ENCODE results near the gene BSCL2.

The BSCL2 gene

DNA sequence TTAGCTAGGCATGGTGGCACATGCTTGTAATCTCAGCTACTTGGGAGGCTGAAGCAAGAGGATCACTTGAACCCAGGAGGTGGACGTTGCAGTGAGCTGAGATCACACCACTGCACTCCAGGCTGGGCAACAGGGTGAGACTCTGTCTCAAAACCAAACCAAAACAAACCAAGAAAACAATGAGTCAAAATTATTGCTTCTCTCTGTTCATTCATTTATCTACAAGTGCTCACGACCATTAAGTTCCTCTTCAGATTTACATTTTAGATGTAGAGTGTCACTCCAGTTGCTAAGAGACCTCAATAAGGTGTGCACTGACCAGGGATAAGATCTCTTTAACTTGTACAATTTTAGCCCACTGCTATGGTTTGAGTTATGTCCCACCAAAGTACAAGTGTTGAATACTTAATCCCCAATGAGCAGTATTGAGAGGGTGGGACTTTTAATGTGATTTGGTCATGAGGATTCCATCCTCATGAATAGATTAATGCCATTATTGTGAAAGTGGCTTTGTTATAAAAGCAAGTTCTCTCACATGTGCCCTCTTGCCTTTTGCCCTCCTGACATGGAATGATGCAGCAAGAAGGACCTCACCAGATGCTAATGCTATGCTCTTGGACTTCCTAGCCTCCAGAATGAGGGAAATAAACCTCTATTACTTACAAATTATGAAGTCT lies 12.2 kb upstream of the BSCL2 start:
- no peaks in the 10 kb centered on the region for H3K9me3 ChIP-seq (ENCODE audit: control insufficient read depth, low read length)
- H3K27ac ChIP-seq (ENCODE audit: insufficient read depth, low read depth, low read length, poor library complexity, severe bottlenecking): no peak overlapping the region
- H3K27me3 ChIP-seq (ENCODE audit: control insufficient read depth, insufficient read depth, low read length, poor library complexity, severe bottlenecking): no peaks in the 10 kb centered on the region
- WGBS, 2 experiments: 95 to 96% methylated on average over 2 of the region's 2 CpGs
- peaks cover 88% of the 10 kb centered on the region for H3K36me3 ChIP-seq (ENCODE audit: control insufficient read depth, insufficient read depth, low read length)
- no peak overlapping the region for H3K4me3 ChIP-seq (ENCODE audit: insufficient read depth, low read depth, low read length)
- peaks cover 4% of the 10 kb centered on the region for H3K4me1 ChIP-seq (ENCODE audit: control insufficient read depth, insufficient read depth, low read length)

DNA sequence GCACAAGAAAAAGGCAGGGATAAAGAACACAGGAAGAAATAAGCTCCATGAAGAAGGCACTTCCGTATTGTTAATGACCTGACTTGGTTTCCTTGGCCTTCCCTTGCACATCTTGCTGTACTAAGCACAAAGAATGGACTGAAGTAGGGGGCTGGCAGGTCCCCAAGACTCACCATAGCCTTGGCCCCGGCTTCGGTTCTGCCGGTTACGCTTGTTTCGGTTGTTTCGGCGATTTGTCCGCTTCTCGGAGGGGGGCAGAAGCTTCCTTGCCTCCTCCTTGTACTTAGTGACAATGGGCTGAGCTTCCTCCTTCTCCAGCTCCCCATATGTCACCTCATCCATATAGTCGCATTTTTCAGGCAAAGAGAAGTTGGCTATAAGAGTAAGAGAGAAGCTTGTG lies 9.6 kb upstream of the BSCL2 start:
- Histone ChIP-seq H3K27me3 (ENCODE audit: control insufficient read depth, insufficient read depth, low read length, poor library complexity, severe bottlenecking) (no peaks in the 10 kb centered on the region), H3K4me1 (ENCODE audit: control insufficient read depth, insufficient read depth, low read length) (no peaks in the 10 kb centered on the region), H3K4me3 (ENCODE audit: insufficient read depth, low read depth, low read length) (no peak overlapping the region), H3K27ac (ENCODE audit: insufficient read depth, low read depth, low read length, poor library complexity, severe bottlenecking) (no peak overlapping the region), H3K36me3 (ENCODE audit: control insufficient read depth, insufficient read depth, low read length) (peaks cover 76% of the 10 kb centered on the region), H3K9me3 (ENCODE audit: control insufficient read depth, low read length) (no peaks in the 10 kb centered on the region)
- 94 to 95% methylated on average over 10 of the region's 11 CpGs for WGBS, 2 experiments

DNA sequence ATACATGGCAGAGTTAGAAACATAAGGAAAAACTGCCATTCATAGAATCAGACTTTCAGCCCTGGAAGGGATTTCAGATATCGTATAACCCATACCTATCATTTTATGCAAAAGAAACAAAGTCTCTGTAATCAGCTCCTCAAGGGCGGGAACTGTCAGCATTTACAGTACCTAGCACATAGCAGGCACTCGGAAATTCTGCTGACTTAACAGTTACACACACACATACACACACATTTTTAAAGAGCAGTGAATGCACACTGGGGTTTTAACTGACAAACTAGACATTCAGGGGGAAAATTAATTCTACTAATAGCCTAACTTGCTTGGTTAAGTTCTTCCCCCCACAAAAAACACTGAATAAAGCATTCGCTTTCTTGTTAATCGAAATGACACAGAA lies 9.0 kb upstream of the BSCL2 start:
- H3K4me3 ChIP-seq (ENCODE audit: insufficient read depth, low read depth, low read length): no peak overlapping the region
- WGBS, 2 experiments: 95 to 96% methylated on average over 5 of the region's 5 CpGs
- H3K36me3 ChIP-seq (ENCODE audit: control insufficient read depth, insufficient read depth, low read length): peaks cover 76% of the 10 kb centered on the region

DNA sequence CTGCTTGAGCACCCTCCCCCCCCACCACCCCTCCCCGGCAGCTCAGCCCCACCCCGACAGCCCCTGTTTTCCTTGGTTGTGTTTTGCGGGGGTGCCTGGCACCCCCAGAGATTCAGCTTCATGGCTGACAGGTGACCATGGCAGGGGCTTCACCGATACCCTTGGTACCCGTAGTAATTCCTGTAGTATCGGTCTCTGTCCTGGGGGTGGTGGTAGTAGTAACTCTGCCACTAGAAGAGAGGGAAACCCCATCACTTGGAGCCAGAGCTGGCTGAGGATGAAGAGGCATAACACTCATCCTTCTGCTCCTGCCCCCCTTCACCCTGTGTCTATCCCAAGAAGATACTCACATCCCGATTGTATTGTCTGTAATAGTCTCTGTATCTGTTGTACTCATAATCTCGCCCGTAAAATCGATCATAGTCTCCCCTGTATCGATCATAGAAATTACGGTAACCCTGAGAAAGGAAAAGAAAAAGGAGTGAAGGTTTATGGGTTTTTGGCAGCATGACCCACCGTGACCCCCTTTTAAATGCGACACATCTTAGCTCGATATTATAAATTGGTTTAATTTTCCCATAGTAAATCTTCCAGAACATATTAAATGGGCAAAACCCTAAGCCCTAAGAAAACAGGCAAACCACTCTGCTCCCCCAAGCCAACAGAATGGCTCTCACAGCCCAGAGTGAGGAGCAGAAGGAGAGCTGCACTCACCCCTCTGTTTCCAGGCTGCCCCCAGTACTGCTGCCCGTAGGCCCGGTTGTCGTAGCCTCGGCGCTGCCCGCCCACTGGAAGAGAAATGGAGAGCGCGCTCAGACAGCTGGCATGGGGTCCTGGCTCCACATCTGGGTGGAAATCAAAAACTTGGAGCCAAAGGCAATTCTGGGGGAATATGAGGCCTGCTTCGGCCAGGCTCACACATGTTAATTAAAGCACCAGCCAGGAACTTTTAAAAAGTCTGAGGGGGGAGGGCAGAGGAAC lies 8.2 kb upstream of the BSCL2 start:
- H3K9me3 ChIP-seq (ENCODE audit: control insufficient read depth, low read length): no peaks in the 10 kb centered on the region

More for the DNA sequence above, 9.0 kb upstream of the BSCL2 start:
- H3K27ac ChIP-seq (ENCODE audit: insufficient read depth, low read depth, low read length, poor library complexity, severe bottlenecking): no peak overlapping the region
- no peaks in the 10 kb centered on the region for H3K9me3 ChIP-seq (ENCODE audit: control insufficient read depth, low read length)
- H3K27me3 ChIP-seq (ENCODE audit: control insufficient read depth, insufficient read depth, low read length, poor library complexity, severe bottlenecking): no peaks in the 10 kb centered on the region
- H3K4me1 ChIP-seq (ENCODE audit: control insufficient read depth, insufficient read depth, low read length): no peaks in the 10 kb centered on the region

DNA sequence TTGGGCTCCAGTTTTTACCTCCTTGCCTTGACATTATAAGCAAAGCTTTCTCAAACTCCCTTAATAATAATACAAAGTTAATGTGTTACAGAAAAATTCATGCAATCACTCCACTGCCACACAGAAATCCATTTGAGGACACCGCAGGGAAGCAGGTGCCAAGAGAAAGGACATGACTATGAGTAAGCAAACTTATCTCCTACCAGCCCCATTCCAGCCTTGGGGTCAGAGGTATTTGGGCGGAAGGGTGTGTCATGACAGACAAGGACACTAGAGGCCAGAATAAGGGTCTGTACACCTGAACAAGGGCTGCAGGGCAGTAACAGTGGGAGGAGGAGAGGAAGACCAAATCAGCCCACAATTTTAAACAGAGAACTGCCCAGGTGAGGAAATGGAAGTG lies 6.1 kb upstream of the BSCL2 start:
- Histone ChIP-seq H3K27me3 (ENCODE audit: control insufficient read depth, insufficient read depth, low read length, poor library complexity, severe bottlenecking) (no peaks in the 10 kb centered on the region), H3K36me3 (ENCODE audit: control insufficient read depth, insufficient read depth, low read length) (peaks cover 60% of the 10 kb centered on the region), H3K4me3 (ENCODE audit: insufficient read depth, low read depth, low read length) (no peak overlapping the region), H3K27ac (ENCODE audit: insufficient read depth, low read depth, low read length, poor library complexity, severe bottlenecking) (no peak overlapping the region), H3K9me3 (ENCODE audit: control insufficient read depth, low read length) (no peaks in the 10 kb centered on the region), H3K4me1 (ENCODE audit: control insufficient read depth, insufficient read depth, low read length) (peaks cover 8% of the 10 kb centered on the region)
- 94 to 100% methylated on average over 2 of the region's 2 CpGs for WGBS, 2 experiments

More for the DNA sequence above, 8.2 kb upstream of the BSCL2 start:
- Histone ChIP-seq H3K27ac (ENCODE audit: insufficient read depth, low read depth, low read length, poor library complexity, severe bottlenecking) (no peak overlapping the region), H3K36me3 (ENCODE audit: control insufficient read depth, insufficient read depth, low read length) (peaks cover 78% of the 10 kb centered on the region), H3K27me3 (ENCODE audit: control insufficient read depth, insufficient read depth, low read length, poor library complexity, severe bottlenecking) (no peaks in the 10 kb centered on the region), H3K4me3 (ENCODE audit: insufficient read depth, low read depth, low read length) (no peak overlapping the region), H3K4me1 (ENCODE audit: control insufficient read depth, insufficient read depth, low read length) (no peaks in the 10 kb centered on the region)
- 92 to 93% methylated on average over 23 to 24 of the region's 24 CpGs for WGBS, 2 experiments

DNA sequence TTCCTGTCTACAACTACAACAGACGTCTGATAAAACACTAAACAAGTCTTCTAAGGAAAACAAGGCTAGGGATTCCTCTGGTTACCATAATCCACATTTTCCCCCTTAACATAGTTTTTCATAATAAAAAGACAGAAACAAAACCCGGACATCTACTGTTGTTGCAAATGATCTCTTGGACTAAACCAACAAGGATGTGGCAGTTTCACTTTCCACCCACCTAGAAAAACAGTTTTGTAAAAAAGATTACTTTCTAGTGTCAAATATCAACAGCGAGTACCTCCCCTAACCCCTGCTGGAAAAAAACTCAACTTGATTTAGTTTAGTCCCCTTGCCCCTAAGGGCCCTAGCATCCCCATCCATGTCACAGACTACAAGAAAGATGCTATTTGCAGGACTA lies 5.6 kb upstream of the BSCL2 start:
- WGBS, 2 experiments: 94% methylated on average over 3 of the region's 3 CpGs
- no peak overlapping the region for H3K4me3 ChIP-seq (ENCODE audit: insufficient read depth, low read depth, low read length)
- H3K9me3 ChIP-seq (ENCODE audit: control insufficient read depth, low read length): no peaks in the 10 kb centered on the region
- H3K36me3 ChIP-seq (ENCODE audit: control insufficient read depth, insufficient read depth, low read length): peaks cover 56% of the 10 kb centered on the region
- H3K4me1 ChIP-seq (ENCODE audit: control insufficient read depth, insufficient read depth, low read length): peaks cover 13% of the 10 kb centered on the region
- H3K27ac ChIP-seq (ENCODE audit: insufficient read depth, low read depth, low read length, poor library complexity, severe bottlenecking): no peak overlapping the region
- H3K27me3 ChIP-seq (ENCODE audit: control insufficient read depth, insufficient read depth, low read length, poor library complexity, severe bottlenecking): no peaks in the 10 kb centered on the region

DNA sequence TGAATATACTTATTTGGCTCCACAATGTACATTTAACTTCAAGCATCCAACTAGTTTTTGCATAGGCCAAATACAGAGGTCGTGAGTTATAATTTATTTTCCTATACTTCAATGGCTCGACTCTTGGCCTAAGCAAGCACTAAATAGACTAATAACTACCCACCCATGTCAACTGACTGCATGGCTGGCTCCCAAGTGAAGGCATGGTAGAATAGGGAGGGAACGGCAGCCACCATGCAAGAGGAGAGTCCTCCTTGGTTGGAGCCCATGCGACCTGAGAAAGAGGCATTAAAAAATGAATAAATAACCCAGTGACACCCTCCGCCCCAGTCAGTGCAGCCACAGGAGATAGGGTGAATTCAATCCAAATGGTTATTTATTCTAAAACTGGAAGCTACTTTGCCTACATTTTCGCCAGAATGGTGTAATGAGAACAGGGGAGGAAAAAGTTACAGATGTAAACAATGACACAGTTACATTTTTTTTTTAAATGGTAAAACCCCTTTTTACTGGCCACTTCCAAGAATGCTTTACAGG lies 5.1 kb upstream of the BSCL2 start:
- H3K4me1 ChIP-seq (ENCODE audit: control insufficient read depth, insufficient read depth, low read length): peaks cover 18% of the 10 kb centered on the region
- no peaks in the 10 kb centered on the region for H3K27me3 ChIP-seq (ENCODE audit: control insufficient read depth, insufficient read depth, low read length, poor library complexity, severe bottlenecking)
- H3K27ac ChIP-seq (ENCODE audit: insufficient read depth, low read depth, low read length, poor library complexity, severe bottlenecking): no peak overlapping the region
- 92 to 95% methylated on average over 5 to 6 of the region's 6 CpGs for WGBS, 2 experiments
- no peak overlapping the region for H3K4me3 ChIP-seq (ENCODE audit: insufficient read depth, low read depth, low read length)
- no peaks in the 10 kb centered on the region for H3K9me3 ChIP-seq (ENCODE audit: control insufficient read depth, low read length)
- peaks cover 50% of the 10 kb centered on the region for H3K36me3 ChIP-seq (ENCODE audit: control insufficient read depth, insufficient read depth, low read length)

DNA sequence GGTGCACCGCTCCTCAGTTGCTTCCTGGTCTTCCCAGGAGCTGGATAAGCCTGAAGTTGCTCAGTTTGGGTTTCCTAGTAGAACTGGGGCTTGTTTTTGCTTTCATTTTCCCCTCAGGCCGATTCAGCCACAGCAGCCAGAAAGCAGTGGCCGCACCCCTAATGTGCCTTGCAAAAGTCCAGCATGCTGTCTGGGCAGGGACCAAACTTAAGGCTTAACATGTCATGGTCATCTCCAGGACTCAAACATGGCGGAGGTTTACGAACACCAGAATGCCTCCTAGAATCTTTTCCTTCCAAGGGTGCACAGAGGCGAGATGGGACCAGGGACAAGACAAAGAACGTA lies 2.7 kb upstream of the BSCL2 start:
- Histone ChIP-seq H3K36me3 (ENCODE audit: control insufficient read depth, insufficient read depth, low read length) (peaks cover 29% of the 10 kb centered on the region), H3K9me3 (ENCODE audit: control insufficient read depth, low read length) (no peaks in the 10 kb centered on the region), H3K4me3 (ENCODE audit: insufficient read depth, low read depth, low read length) (peak overlapping the region; percentile 32), H3K27ac (ENCODE audit: insufficient read depth, low read depth, low read length, poor library complexity, severe bottlenecking) (peak overlapping the region; percentile 95), H3K4me1 (ENCODE audit: control insufficient read depth, insufficient read depth, low read length) (peaks cover 30% of the 10 kb centered on the region), H3K27me3 (ENCODE audit: control insufficient read depth, insufficient read depth, low read length, poor library complexity, severe bottlenecking) (no peaks in the 10 kb centered on the region)
- WGBS, 2 experiments: 82 to 84% methylated on average over 7 of the region's 7 CpGs

DNA sequence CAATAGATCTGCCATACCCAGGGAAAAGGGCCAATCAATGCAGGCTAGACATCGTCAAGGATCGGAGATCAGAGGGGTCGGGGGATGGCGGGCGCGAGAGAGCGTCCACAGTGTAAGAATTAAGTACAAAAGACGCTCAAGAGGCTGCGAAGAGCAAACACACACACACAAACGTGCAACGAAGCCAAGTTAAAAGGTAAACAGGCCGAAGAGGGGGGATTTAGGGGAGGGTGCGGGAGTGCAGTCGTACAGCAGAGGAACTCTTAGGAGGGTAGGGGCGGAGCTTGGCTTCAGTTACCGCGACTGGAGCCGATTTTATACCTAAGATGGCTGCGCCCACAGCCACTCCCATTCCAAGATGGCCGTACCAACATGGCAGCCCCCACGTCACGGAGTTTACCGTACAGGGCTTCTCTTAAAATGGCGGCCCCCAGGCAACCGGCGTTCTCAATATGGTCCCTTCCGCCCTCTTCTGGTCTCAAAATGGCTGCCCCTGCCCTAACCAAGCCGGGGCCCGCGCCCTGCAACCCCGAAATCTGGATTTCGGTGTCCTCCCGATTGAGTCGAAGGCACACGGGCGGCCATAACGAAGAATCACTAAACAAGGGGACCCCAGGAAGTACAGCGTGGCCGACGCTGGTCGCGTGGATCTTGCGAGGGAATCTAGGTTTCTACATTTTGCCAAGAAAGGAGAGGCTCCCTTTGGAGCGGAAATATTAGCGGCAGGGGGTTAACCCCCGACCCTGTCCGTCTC lies 2.2 kb upstream of the BSCL2 start:
- 7 to 10% methylated on average over 47 of the region's 47 CpGs for WGBS, 2 experiments
- H3K4me1 ChIP-seq (ENCODE audit: control insufficient read depth, insufficient read depth, low read length): peaks cover 31% of the 10 kb centered on the region

More for the DNA sequence above, 2.2 kb upstream of the BSCL2 start:
- Histone ChIP-seq H3K36me3 (ENCODE audit: control insufficient read depth, insufficient read depth, low read length) (peaks cover 29% of the 10 kb centered on the region), H3K27ac (ENCODE audit: insufficient read depth, low read depth, low read length, poor library complexity, severe bottlenecking) (peak overlapping the region; percentile 95), H3K27me3 (ENCODE audit: control insufficient read depth, insufficient read depth, low read length, poor library complexity, severe bottlenecking) (no peaks in the 10 kb centered on the region), H3K4me3 (ENCODE audit: insufficient read depth, low read depth, low read length) (peak overlapping the region; percentile 32), H3K9me3 (ENCODE audit: control insufficient read depth, low read length) (no peaks in the 10 kb centered on the region)
